Measurements from ENCODE around the gene GNPTG.

The GNPTG gene

DNA sequence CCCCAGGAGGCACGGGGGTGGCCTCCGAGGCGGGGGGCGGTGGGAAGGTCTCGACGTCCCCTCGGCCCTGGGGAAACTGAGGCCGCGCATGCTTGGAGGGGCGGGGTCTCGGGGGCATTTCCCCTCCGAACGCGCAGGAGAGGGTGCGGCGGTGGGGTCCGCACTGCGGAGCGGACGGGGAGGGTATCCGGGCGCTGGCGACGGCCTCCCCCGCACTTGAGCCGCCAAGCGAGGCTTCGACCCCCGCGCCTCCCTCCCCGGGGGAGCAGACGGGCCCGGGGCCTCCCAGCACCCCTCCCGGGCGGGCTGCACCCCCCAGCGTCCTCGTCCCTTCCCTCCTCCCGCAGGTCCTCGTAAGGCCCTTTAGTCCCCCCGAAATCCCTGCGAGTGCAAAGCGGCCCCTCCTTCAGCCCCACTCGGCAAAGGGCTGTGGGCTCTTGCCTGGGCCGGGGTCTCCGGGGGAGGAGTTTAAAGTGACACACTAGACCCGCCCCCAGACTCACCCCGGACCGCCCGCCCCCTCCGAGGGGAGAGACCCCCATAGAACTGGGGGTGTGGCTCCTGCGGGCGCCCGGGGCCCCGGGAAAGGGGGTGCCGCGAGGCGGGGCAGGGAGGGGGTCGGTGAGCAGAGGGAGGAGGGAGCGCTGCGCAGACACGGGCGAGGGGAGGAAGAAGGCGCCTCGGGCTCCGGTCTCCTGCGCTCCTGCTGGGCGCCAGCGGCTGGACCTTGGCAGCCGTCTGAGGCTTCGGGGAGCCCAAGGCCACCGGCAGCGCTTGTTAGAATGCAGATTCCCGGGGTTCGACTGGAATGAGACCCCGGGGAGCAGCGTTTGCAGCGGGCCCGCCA is 17.7 kb upstream of the GNPTG start:
- no peak for DNase-seq (ENCODE audit: low read depth)

DNA sequence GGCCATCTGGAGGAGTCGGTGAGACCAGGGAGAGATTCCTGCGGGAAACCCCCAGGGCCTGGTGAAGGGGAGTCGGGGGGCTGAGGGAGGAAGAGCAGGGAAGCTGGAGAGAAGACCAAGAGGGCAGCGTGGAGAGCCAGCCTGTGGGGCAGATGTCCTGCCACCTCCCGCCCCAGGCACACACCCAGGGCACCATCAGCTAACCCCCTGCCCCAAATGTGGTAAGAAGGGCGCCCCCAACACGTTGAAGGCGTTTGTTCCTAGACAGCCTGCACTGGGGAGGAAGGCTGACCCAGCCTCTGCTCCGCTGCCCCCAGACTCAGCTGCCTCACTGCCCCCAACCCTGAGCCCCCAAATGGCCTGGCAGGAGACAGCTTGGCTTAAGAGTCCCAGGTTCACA is 17.0 kb upstream of the GNPTG start:
- DNase-seq (ENCODE audit: low read depth): no peak

DNA sequence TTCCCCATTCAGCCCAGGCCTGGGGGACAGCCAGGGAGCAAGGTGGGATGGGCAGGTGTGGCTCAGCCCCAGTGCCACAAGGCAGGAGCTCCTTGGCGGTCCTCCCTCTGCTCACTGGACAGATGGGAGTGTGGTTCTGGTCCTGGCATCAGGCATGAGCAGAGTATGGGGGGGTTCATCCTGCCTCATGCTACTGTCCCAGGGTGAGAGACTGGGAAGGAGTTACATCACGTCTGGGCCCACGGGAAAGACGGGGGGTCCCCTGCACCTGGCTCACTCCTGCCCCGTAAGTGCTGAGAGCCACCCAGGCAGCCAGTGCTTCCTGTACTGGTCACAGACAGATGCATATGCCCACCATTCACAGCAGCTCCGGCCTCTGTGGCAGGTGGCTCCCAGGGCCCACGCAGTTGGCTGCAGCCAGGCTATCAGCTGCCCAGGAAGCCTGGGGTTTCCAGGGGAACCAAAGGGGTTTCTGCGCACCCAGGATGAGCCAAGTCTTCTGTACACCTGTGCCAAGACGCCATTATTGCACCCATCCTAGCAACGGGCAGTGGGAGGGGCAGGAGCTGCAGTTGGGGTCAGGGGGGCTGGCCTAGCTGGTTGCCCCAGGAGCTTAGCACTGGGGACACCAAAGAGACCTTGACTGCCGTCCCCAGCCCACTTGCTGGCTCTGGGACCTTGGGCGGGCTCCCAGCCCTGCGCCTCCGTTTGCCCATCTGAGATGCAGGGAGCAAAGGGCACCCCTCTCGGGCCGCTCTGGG is 16.3 kb upstream of the GNPTG start:
- no peak for DNase-seq (ENCODE audit: low read depth)

DNA sequence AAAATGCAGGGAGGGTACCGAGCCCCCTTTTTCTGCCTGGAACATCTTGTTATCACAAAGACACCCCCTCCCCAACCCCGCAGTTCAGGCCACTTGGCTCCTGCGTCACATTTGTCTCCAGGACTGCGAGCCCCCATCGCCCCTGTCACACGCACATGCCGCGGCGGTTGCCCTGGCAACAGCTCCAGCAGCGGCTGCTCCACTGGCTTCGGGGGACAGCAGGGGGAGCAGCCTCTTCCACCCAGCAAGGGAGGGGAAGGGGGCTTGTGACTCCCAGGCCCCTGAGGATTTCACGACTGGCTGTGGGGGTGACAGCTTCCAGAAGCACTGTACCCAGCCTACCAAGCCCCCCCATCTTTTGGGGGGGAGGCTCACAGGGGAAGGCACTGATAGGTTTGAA is 15.7 kb upstream of the GNPTG start:
- DNase-seq (ENCODE audit: low read depth): no peak

DNA sequence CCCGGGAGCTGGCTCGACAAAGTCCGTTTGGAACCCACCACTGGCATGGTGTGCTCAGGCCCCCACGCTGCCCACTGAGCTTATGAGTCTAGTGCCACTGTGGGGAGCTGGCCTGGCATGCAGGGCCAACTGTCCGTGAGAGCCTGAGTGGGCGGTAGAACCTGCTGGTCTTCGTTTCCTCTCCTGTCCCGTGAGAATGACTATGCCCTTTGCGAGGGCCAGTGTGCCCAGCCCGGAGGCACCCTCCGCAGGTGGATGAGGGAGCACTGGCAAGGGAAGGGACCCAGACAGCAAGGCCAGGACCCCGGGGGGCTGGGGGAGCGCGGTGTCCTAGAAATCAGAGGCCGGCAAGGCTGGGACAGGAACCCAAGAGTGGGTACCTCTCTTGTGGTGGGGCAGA is 15.1 kb upstream of the GNPTG start:
- DNase-seq (ENCODE audit: low read depth): no peak

DNA sequence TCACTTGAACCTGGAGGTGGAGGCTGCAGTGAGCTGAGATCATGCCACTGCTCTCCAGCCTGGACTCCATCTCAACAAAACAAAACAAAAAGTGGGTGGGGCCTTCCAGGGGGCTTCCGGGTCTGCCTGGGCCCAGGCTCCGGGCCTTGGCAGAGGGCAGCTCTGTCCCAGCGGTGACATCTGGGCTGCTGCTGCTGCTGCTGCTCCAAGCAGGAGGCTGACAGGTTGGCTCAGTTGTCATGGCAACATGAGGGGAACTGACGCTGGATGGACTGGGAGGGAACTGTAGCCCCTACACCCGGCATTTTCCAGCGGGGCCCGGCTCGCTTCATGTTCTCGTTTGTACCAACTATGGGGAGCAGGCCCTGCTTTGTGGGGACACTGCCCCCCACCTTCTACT is 14.2 kb upstream of the GNPTG start:
- no peak for DNase-seq (ENCODE audit: low read depth)

DNA sequence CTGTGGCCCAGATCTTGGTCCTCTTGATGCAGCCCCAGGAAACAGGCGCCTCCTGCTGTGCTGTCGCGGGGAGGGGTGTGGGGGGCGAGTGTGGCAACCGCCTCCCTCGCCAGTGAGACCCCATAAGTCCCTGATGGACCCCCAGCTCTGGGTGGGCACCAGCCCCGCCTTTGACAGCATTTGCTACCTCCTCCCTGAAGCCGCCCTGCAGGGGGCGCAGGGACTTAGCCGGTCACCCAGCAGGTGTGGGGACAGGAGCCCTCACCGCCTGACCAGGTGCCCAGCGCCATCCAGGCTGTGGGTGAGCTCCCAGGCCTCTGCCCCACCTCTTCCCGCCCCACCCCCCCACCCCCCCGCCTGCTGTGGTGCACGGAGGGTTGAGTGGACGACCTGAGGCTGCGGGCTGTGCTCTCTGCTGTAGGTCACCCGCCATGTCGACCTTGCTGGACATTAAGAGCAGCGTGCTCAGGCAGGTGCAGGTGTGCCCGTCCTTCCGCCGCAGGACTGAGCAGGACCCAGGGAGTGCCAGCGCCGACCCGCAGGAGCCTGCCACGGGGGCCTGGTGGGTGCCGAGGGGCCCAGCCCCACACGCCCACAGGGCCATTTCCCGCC is 13.5 kb upstream of the GNPTG start:
- no peak for DNase-seq (ENCODE audit: low read depth)

DNA sequence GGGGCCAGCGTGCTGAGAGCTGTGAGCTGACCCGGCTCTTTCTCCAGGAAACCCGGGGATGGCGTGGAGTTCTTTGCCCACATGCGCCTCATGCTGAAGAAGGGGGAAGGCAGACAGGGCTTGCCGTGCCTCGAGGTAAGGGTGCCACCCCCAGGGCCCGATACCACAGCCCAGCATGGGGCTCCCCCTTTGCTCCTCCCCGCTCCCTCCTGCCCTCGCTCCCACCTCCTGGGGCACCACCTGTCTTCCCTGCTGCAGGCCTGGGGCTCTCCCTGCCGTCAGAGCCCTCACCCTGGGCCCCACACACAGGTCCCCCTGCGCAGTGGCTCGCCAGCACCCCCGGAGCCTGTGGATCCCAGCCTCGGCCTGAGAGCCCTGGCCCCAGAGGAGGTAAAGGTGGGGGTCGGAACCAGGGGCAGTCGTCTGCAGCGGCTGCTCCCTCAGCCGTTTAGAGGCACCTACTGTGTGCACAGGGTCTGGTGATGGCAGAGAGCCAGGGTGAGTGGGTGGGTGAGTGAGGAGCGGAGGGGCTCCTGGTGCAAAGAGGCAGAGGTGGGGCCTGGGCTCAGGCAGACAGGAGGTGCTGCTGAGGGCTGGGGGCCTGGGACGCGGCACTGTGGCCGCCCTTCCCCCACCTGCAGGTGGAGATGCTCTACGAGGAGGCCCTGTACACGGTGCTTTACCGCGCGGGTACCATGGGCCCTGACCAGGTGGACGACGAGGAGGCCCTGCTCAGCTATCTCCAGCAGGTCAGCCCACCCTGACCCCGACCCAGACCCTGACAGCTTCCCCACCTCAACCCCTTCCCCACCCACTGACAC is 12.7 kb upstream of the GNPTG start:
- DNase-seq (ENCODE audit: low read depth): no peak

DNA sequence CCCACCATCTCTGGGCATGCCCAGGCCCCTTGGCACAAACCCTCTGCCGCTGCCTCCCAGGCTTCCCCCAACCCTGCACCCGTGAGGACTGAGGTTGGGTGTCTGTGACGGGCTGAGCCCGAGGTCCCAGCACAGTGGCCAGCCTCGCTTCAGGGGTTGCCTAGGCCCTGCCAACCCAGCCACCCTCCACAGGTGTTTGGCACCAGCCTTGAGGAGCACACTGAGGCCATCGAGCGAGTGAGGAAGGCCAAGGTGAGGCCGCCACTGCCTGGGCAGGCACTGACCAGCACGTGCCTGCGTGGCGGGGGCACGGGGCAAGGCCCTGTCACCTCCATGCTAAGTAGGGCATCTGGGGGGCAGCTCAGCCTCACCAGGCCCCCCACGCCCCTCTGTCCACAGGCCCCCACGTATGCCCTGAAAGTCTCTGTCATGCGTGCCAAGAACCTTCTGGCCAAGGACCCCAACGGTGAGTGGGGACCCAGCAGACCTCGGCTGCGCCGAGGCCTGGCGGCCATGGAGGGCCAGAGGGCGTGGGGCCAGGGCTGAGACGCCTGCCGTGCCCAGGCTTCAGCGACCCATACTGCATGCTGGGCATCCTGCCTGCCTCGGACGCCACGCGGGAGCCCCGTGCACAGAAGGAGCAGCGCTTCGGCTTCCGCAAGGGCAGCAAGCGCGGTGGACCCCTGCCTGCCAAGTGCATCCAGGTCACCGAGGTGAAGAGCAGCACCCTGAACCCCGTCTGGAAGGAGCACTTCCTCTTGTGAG is 10.8 kb upstream of the GNPTG start:
- DNase-seq (ENCODE audit: low read depth): no peak

DNA sequence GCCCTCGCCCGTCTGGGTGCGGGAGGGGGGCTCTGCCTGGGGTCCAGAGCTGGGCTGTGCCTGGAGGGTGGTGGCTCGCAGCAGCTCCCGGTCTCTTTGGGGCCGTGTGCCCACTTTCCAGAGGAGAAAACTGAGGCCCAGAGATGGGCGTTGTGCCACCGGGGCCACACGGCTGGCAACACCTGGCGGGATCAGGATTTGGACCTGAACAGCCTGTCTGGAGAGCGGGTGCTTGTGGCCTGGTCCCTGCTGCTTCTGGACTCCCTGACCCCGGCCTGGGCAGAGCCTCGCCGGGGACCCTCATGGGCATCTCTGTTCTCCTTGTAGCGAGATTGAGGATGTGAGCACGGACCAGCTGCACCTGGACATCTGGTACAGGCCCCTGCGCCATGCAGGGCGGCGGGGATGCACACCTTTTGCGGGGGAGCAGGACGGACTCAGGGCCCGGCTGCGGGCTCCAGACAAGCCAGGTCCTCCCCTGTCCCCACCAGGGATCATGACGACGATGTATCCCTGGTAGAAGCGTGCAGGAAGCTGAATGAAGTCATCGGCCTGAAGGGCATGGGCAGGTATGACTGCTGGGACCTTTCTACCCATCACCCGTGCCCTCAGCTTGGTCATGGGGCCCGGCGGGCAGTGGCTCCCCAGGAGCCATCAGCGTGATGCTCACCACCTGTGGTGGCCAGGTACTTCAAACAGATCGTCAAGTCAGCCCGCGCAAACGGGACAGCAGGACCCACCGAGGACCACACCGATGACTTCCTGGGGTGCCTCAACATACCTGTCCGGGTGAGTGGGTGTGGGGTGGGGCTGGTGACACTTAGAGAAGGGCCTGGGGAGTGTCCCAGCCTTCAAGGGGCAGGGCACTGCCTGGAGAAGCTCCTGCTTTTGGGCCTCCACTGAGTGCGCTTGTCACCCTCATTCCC is 10.0 kb upstream of the GNPTG start:
- DNase-seq (ENCODE audit: low read depth): no peak

DNA sequence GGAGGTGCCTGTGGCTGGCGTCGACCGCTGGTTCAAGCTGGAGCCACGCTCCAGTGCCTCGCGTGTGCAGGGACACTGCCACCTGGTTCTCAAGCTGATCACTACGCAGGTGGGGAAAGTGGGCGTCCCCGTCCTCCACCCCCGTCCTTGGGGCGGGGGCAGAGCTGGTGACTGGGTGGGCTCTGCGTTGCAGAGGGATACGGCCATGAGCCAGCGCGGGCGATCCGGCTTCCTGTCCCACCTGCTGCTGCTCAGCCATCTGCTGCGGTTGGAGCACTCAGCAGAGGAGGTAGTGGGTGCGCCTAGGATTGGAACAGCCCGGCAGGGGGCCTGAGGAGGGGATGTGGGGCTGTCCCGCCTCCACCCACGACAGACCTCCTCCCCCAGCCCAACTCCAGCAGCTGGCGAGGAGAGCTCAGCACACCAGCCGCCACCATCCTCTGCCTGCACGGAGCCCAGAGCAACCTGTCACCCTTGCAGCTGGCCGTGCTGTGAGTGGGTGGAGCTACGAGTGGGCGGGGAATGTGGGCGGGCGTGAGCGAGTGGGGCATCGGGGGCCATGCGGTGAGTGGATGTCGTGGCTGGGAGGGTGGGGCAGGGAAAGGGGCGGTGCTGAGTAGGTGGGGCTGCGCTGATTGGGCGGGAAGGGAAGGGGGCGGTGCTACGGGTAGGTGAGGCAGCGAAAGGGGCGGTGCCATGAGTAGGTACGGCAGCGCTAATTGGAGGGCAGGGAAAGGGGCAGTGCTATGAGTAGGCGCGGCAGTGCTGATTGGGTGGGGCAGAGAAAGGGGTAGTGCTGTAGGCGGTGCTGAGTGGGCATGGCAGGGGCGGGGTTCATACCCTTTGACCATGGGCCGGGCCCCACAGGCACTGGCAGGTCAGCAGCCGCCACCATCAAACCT is 9.0 kb upstream of the GNPTG start:
- DNase-seq (ENCODE audit: low read depth): peak; percentile 81

DNA sequence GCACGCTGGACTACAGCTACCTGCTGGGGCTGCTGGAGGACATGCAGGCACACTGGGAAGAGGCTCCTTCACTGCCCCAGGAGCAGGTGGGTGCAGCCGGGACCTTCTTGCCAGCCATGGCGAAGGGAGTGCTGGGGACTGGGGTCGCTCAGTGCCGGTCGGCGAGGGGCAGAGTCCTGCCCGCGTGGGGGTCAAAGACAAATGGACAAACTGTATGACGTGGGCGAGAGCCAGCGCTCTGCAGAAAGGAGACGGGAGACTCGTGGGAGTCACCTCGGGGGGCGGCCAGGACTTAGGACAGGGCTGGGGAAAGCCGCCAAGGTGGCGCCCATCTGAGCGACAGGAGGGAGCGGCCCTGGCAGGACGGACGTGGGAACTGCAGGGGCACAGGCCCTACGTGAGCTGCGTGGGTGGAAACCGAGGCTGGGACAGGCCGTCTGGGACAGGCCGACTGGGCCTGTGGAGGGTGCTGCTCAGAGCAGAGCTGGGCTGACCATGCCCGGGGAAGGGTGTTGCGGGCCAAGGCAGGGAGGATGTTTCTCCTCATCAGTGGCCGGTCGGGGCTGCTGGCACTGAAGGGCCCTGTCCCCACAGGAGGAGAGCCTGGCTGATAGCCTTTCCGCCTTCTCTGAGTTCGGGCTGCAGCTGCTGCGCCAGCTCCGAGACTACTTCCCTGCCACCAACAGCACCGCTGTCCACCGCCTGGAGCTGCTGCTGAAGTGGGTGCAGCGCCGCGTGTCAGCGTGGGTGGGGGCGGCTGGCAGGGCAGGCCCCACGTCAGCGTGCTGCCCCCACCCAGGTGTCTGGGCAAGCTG is 8.1 kb upstream of the GNPTG start:
- DNase-seq (ENCODE audit: low read depth): no peak

DNA sequence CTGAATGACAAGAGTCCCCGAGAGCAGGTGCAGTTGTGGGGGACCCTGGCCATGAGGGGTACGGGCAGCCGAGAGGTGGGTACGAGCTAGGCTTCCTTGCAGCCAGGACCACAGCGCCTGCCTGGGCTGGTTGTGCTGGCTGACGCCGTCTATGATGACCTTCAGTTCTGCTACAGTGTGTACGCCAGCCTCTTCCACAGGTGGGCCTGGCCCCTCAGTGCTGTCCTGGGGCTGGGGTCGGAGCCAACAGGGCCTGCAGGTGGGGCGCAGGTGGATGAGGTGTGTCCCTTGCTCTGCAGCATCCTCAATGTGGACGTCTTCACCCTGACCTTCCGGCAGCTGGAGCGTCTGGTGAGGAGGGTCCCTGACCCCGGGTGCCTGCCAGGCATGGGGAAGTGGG is 7.2 kb upstream of the GNPTG start:
- no peak for DNase-seq (ENCODE audit: low read depth)

DNA sequence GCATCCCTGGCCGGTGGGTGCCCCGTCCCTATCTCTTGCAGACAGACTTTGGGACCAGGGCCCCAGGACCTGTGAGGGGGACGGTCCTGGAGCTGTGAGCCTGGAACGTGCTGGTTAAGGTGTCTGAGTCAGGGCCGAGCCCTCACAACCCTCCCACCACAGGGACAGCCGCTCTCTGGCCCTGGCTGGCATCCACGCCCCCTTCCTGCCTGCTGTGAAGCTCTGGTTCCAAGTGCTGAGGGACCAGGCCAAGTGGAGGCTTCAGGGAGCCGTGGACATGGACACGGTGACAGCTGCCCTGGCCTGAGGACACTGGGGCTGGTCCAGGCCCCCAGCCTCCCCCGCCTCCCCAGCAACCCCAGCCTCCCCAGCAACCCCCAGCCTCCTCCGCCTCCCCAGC is 6.6 kb upstream of the GNPTG start:
- DNase-seq (ENCODE audit: low read depth): no peak

DNA sequence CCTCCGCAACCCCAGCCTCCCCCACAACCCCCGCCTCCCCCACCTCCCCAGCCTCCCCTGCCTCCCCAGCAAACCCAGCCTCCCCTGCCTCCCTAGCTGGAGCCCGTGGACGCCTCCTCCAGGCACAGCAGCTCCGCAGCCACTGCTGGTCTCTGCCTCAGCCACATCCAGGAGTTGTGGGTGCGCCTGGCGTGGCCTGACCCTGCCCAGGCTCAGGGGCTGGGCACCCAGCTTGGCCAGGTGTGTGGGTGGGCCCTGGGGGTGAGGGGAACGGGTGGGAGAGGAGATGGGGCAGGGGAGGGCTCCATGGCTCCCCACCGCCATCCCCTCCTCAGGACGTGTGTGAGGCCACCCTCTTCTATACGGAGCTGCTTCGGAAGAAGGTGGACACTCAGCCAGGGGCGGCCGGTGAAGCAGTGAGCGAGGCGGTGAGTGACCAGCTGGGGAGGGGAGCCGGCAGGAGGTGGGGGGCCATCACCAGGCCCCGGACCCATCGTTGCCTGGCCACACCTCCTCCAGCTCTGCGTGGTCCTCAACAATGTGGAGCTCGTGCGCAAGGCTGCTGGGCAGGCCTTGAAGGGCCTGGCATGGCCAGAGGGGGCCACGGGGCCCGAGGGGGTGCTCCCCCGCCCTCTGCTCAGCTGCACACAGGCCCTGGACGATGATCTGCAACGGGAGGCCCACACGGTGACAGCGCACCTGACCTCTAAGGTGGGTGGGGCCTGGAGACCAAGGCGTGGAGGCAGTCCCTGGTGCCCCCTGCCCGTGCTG is 5.9 kb upstream of the GNPTG start:
- no peak for DNase-seq (ENCODE audit: low read depth)

DNA sequence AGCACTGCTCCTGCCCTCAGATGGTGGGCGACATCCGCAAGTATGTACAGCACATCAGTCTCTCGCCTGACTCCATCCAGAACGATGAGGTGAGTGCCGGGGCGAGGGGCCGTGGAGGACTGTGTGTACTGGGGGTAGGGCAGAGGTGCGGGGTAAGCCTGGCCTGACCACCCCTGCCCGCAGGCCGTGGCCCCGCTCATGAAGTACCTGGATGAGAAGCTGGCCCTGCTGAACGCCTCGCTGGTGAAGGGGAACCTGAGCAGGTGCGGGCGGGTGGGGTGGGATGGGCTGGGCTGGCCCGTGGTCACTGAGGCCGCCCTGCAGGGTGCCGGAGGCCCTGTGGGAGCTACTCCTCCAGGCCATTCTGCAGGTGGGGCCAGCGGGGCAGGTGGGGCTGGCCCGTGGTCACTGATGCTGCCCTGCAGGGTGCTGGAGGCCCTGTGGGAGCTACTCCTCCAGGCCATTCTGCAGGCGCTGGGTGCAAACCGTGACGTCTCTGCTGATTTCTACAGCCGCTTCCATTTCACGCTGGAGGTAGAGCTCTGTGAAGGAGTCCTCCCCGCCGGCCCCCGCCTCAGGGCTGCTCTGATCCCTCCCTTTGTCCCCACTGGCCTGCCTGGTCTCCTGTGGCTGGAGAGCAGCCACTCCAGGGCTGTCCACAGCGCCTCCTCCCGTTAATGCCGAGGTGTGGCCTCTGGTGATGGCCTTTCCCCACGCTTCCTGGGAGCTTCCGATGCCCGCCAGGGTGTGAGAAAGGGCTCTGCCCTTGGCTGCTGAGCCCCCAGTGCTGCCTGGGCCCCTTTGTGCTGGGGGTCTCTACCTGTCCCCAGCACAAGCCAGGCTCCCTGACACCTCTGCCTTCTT is 5.1 kb upstream of the GNPTG start:
- no peak for DNase-seq (ENCODE audit: low read depth)
